WERI-Rb-1 (cell line): Measurements from ENCODE around the gene RPRD1A.

ENCODE experiments used
- DNase-seq: peaks from one replicate; pipeline ENCODE4 v3.0.0-alpha.2; 2020
- H3K27ac ChIP-seq: fragments of 250-450 bp; sonication (Bioruptor Pico); 2 replicates; pipeline ENCODE4 v1.5.1; 2020; ENCODE audit warnings: mild to moderate bottlenecking, moderate library complexity
- H3K27me3 ChIP-seq: fragments of 250-450 bp; sonication (Bioruptor Pico); 2 replicates; pipeline ENCODE4 v1.5.1; 2021; ENCODE audit warnings: mild to moderate bottlenecking, low read depth, moderate library complexity; ENCODE audit not compliant: insufficient read depth, severe bottlenecking
- H3K36me3 ChIP-seq: fragments of 250-450 bp; sonication (Bioruptor Pico); 2 replicates; pipeline ENCODE4 v1.5.1; 2020; ENCODE audit warnings: mild to moderate bottlenecking, moderate library complexity
- H3K4me3 ChIP-seq: 2 replicates; pipeline ENCODE4 v1.5.1; 2011; ENCODE audit warnings: low read depth, mild to moderate bottlenecking, control low read depth, low read length
- H3K9me3 ChIP-seq: fragments of 250-450 bp; sonication (Bioruptor Pico); 2 replicates; pipeline ENCODE4 v1.5.1; 2021; ENCODE audit warnings: mild to moderate bottlenecking, moderate library complexity; ENCODE audit not compliant: severe bottlenecking
- CTCF ChIP-seq: IDR thresholded peaks from 2 replicates; pipeline ENCODE4 v1.5.1; 2011; ENCODE audit warnings: low read depth, mild to moderate bottlenecking, control low read depth, inconsistent platforms, low read length

The RPRD1A gene

GRCh38 chr18:36108601-36109000 lies 41.2 kb upstream of the RPRD1A start:
- H3K27ac ChIP-seq, result no peak overlapping the region
- no peaks in the 10 kb centered on the region for H3K27me3 ChIP-seq
- no peaks in the 10 kb centered on the region for H3K9me3 ChIP-seq
- H3K36me3 ChIP-seq, result peaks cover 28% of the 10 kb centered on the region
- no peak for DNase-seq
- H3K4me3 ChIP-seq, result no peak overlapping the region
- no peak for TF ChIP-seq CTCF

DNA sequence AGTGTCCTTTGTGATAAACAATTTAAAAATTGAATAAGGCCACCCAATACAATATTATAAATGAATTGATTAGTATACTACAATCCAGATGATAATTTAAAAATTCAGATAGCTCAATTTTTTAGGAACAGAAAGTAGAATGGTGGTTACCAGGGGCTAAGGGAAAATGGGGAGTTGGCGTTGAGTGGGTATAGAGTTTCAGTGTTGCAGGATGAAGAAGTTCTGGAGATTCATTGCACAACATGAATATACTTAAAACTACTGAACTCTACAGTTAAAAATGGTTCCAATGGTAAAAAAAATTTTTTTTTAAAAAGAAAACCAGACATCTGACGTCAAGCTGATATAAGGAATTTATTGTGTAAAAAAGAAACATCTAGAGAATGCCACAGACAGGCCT lies 40.8 kb upstream of the RPRD1A start:
- Histone ChIP-seq H3K4me3 (no peak overlapping the region), H3K27me3 (no peaks in the 10 kb centered on the region), H3K27ac (no peak overlapping the region), H3K36me3 (peaks cover 26% of the 10 kb centered on the region), H3K9me3 (no peaks in the 10 kb centered on the region)
- TF ChIP-seq CTCF, result no peak
- no peak for DNase-seq

DNA sequence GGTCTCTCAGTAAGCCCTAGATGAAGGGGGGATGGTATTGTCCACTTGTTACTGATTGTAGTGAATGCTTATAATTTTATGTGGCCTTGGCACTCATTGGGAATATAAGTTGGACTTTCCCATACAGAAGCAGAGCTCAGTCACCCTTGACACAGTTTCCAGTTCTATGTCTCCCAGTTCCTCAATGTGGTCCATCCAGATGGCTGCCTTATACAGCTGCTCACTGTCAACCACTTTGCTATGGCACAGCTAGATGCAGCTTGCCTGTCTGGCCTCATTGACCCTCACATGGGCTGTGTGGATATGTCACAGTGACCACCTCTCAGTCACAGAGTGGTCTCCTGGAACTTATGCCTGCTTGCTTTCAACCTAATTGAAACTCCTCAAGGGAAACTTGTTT lies 40.1 kb upstream of the RPRD1A start:
- Histone ChIP-seq H3K36me3 (peaks cover 20% of the 10 kb centered on the region), H3K27ac (no peak overlapping the region), H3K9me3 (no peaks in the 10 kb centered on the region), H3K4me3 (no peak overlapping the region), H3K27me3 (no peaks in the 10 kb centered on the region)
- DNase-seq, result no peak
- TF ChIP-seq CTCF, result no peak

GRCh38 chr18:36104749-36105148 lies 37.4 kb upstream of the RPRD1A start:
- Histone ChIP-seq H3K9me3 (peaks cover 5% of the 10 kb centered on the region), H3K27ac (no peak overlapping the region), H3K27me3 (no peaks in the 10 kb centered on the region), H3K4me3 (no peak overlapping the region), H3K36me3 (peaks cover 3% of the 10 kb centered on the region)
- no peak for TF ChIP-seq CTCF
- DNase-seq, result no peak

DNA sequence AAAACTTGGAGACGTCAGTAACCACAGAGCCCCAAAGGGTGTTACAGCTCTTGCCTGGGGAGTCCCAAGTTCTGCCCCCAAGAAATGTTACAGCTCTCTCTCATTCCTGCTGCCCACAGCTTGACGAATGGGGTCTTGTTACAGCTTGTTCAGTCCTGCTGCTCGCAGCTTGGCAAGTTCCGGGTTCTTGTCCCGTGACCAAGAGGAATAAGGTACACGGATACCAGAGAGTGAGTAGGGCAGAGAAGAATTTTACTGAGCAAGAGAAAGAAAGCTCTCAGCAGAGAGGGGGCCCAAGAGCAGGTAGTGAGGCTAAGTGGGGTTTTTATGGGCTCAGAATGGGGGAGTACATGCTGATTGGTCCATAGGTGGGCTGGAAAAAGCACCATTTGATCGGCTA lies 34.6 kb upstream of the RPRD1A start:
- no peak for TF ChIP-seq CTCF
- H3K36me3 ChIP-seq, result no peaks in the 10 kb centered on the region
- no peak for DNase-seq
- peaks cover 5% of the 10 kb centered on the region for H3K9me3 ChIP-seq
- no peak overlapping the region for H3K27ac ChIP-seq
- no peaks in the 10 kb centered on the region for H3K27me3 ChIP-seq
- no peak overlapping the region for H3K4me3 ChIP-seq

DNA sequence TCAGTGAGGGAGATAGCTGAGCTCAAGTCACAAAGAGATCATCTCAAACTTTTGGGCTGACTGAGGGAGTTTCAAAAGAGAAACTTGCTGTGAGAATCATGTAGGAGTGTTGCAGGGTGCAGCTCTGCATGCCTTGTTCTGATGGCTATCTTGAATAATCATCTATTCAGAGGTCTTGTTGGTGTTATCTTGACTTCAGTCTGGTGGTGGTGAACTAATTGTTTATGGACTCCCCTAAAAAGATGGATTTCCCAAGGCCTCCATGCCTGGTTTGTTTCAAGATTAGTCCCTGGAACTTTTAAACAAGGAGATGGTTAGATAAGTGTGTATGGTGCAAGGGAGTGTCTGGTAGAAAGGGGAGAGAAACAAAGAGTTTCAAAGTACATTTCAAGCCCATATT lies 32.0 kb upstream of the RPRD1A start:
- H3K36me3 ChIP-seq, result no peaks in the 10 kb centered on the region
- DNase-seq, result no peak
- no peak overlapping the region for H3K27ac ChIP-seq
- no peak for TF ChIP-seq CTCF
- H3K27me3 ChIP-seq, result no peaks in the 10 kb centered on the region
- H3K4me3 ChIP-seq, result no peak overlapping the region
- H3K9me3 ChIP-seq, result peaks cover 5% of the 10 kb centered on the region
